ENCODE measurements around the gene TM7SF3.

TM7SF3 gene

DNA sequence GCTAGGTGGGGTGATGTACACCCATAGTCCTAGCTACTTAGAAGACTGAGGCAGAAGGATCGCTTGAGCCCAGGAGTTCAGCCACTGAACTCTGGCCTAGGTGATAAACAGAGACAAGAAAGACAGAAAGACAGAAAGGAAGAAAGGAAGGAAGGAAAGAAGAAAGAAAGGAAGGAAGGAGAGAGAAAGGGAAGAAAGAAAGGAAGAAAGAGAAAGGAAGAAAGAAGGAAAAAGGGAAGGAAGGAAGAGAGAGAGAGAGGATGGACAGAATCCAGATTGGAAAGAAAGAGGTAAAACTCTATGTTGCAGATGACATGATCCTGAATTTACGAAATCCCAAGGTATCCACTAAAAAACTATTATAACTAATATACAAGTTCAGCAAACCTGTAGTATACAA lies 84.6 kb downstream of the TM7SF3 start:
- DNase-seq (ENCODE audit: low spot score) = no peak

DNA sequence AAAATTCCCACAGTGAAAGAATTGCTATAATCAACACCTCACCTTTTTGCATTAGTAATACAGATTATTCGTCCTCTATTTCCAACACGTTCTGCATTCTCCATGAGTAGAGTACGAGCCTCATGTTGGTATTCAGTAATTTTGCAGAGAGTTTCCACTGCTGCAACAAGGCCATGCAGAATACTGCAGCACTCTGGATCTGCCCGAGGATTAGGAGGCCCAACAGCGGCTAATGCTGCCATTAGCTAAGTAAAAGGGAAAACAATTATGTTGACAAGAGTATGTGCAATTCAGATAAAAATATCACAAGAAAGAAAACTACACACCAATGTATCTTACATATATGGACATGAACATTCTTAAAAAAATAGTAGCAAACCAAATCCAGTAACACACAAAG lies 85.5 kb downstream of the TM7SF3 start:
- no peak for DNase-seq (ENCODE audit: low spot score)

Measured in RKO (cell line).